Myocyte (in vitro differentiated cells): ENCODE data around the gene SLC6A9. TPM values are rescaled to one million over a fixed set of nuclear protein-coding genes. Genes with fewer than 3 reads are reported as not detected.
A peak's percentile ranks its signal among the peaks of the same experiment; 100 is the strongest.

ENCODE experiments used
- DNase-seq: peaks from one replicate; pipeline ENCODE4 v3.0.0-alpha.2; 2012; ENCODE audit warnings: low read depth
- total RNA-seq: library from RNA; depleted of rRNA; stranded (reverse); fragments of >200 nt; gene quantifications from 2 replicates; pipeline ENCODE4 v1.2.3, GENCODE V29; 2014

The SLC6A9 gene
- total RNA-seq, 1 donor from 2014 or later = 1.2 TPM

DNA sequence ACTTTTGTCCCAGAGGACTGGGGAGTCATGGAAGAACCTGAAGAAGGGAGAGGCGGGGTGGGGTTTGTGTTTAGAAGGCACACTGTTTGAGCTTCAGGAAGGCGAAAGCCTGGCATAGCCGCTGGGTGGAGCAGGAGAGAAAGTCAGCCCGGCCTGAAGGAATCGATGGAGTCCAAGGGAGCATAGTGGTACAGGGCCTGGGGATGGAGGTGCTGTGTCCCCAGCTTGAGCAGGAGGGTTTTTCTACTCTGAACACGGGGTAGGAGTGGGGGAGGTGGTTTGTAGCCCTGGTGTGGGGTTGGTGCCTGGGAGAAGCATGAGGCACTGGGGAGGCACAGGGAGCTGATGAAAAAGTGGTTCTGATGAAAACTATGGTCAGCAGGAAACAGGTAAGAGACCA, 44.5 kb downstream of the SLC6A9 start:
- DNase-seq = no peak

- no peak for DNase-seq
These were observed 45.2 kb downstream of the SLC6A9 start for GRCh38 chr1:43985984-43986595.

DNA sequence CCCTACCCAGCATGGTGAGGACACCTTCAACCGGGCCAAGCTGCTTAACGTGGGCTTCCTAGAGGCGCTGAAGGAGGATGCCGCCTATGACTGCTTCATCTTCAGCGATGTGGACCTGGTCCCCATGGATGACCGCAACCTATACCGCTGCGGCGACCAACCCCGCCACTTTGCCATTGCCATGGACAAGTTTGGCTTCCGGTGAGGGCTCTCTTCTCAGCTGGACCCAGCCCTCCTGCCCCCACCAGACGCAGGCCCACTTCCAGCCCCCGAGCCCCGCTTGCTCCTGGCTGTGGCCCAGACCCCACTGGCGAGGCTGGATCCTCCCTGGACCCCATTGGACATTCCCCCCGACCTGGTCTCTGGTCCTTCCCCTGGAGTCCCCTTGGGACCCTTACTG, 46.4 kb downstream of the SLC6A9 start:
- no peak for DNase-seq

DNA sequence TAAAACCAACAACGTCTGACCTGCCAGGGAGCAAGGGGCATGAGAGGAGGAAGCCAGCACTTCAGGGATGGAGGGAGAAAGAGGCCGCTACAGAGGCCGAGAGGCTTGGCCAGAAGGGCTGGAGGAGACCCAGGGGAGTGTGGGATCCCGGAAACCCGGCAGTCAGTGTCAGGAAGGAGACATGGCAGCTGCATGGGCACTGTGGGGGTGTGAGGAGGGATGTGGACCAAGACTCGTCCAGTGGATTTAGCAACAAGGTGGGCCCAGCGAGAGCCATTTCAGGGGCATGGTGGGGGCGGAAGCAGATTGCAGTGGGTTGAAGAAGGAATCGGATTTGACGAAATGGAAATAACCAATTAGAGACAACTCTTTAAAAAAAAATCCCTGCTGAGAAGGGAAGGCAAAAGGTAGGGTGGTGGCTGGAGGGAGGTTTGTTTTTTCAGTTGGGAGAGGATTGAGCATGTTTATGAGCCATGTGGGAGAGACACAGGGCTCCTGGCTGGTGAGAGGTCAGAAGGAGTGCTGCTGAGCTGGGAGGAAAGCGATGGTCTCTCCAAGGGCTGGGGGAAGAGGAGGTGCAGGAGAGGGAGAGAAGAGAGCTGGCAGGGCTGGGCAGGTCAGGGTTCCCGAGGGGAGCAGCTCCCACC, 47.9 kb downstream of the SLC6A9 start:
- DNase-seq = no peak

GRCh38 chr1:43982808-43983207, 48.5 kb downstream of the SLC6A9 start:
- no peak for DNase-seq

GRCh38 chr1:43982241-43982640, 49.0 kb downstream of the SLC6A9 start:
- DNase-seq = no peak

GRCh38 chr1:43981636-43982035, 49.6 kb downstream of the SLC6A9 start:
- DNase-seq = no peak

DNA sequence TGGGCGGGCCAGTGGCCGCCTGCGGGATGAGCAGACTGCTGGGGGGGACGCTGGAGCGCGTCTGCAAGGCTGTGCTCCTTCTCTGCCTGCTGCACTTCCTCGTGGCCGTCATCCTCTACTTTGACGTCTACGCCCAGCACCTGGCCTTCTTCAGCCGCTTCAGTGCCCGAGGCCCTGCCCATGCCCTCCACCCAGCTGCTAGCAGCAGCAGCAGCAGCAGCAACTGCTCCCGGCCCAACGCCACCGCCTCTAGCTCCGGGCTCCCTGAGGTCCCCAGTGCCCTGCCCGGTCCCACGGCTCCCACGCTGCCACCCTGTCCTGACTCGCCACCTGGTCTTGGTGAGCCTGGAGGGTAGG, 50.1 kb downstream of the SLC6A9 start:
- no peak for DNase-seq

DNA sequence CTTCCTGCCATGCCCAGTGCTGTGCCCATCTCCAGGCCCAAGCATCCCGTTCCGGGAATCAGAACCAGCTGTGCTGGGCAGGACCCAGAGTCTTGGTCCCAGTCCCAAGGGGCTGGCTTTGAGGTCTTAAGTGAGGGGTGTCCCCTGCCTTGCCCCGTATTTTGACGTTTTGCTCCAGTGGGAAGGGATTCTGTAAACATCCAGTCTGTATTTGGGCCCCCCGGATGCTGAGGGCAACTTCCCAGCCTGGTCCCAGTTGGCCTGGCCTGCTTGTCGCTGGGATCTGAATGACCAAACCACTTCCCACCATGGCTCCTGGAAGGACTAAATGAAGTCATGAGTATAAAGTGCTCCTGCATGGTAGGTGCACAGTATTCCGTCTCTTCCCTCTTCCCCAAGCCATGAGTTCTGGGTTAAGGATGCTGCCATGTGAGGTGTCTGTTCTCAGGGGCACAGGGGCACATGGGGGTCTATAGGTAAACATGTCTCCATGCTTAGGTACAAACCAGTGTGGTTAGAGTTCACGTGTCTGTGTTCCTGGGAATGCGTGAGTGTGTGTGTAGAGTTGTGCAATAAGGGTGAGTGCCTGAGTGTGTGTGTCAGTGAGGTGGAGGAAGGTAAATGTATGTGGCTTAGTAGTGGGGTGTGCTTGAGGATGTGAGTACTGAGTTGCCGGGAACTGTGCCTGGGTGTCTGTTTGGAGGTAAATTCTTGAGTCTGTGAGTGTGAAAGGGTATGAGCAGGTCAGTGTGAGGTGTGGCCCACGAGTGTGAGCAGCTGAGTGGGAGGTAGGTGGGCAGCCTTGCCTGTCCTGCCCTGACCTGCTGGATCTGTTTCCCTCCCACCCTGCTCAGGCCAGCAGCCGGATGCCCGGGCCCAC, 50.8 kb downstream of the SLC6A9 start:
- no peak for DNase-seq

- DNase-seq = peak; percentile 65
These were observed 51.6 kb downstream of the SLC6A9 start for GRCh38 chr1:43979528-43980254.

GRCh38 chr1:43979261-43979527, 52.1 kb downstream of the SLC6A9 start:
- DNase-seq = no peak

- peak; percentile 33 for DNase-seq
These were observed 52.6 kb downstream of the SLC6A9 start, which contains the start of gene B4GALT2 for GRCh38 chr1:43978551-43979260. B4GALT2 (plus strand) TSS chr1:43979210; CDS start chr1:43981161, 1,951 bp downstream.

GRCh38 chr1:43978264-43978550, 53.1 kb downstream of the SLC6A9 start:
- no peak for DNase-seq

DNA sequence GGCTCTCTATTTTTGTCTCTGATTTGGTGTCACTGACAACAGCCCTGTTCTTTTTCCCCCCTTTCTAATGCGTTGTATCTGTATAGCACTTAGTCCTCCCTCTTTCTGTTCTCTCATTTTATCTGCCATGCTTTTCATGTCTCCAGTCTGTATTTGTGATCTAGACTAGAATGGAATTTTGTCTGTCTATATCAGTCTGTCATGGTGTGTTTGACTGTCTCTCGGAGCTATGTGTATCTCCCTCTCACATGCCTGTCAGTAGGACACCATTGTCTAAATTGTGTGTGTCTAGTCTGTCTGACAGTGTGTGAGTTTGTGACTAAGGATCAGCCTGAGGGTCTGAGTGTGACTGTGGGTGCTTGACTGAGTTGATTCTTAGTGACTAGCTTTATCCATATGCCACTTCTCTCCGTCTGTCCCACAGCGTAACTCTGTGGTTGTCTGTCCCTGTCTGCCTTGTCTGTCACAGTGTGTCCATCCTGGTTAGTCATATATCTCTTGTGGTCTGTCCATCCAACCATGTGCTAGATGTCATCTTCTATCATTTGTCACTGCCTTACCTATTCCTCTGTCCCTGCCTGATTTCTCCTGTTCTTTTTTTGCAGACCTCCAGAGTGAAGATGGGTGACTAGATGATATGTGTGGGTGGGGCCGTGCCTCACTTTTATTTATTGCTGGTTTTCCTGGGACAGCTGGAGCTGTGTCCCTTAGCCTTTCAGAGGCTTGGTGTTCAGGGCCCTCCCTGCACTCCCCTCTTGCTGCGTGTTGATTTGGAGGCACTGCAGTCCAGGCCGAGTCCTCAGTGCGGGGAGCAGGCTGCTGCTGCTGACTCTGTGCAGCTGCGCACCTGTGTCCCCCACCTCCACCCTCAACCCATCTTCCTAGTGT, 53.6 kb downstream of the SLC6A9 start:
- no peak for DNase-seq

DNA sequence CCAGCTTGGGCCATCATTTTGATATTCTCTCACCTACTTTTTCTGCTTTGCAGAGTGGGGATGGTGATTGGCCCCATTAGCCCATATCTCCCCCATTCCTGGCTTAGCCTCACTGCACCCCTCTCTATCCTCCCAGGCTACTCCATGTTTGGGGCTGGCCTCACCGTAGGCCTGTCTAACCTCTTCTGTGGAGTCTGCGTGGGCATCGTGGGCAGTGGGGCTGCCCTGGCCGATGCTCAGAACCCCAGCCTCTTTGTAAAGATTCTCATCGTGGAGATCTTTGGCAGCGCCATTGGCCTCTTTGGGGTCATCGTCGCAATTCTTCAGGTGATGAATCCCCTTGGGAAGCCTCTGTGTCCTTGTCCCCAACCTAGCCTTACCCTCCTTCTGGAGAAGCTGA, 54.4 kb downstream of the SLC6A9 start:
- DNase-seq = no peak

DNA sequence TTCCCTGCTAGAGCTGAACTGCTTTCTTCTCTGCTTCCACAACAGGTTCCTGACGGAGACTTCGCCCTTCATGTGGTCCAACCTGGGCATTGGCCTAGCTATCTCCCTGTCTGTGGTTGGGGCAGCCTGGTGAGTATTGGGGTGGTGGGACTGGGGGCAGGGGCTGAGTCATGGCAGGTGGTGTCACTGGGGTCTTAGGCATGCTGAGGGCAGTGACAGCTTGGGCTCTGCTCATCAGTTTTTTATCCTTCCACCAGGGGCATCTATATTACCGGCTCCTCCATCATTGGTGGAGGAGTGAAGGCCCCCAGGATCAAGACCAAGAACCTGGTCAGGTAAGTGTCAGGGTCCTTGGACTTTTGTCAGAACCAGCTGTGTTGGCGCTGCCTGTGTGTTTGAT, 55.2 kb downstream of the SLC6A9 start:
- DNase-seq = no peak

GRCh38 chr1:43975249-43975961, 55.9 kb downstream of the SLC6A9 start:
- DNase-seq = peak; percentile 28

- peak; percentile 96 for DNase-seq
These were observed 56.6 kb downstream of the SLC6A9 start, which contains the start of gene ATP6V0B for GRCh38 chr1:43974443-43975248. ATP6V0B (plus strand) TSS chr1:43974960; CDS start chr1:43975041, 81 bp downstream.

DNA sequence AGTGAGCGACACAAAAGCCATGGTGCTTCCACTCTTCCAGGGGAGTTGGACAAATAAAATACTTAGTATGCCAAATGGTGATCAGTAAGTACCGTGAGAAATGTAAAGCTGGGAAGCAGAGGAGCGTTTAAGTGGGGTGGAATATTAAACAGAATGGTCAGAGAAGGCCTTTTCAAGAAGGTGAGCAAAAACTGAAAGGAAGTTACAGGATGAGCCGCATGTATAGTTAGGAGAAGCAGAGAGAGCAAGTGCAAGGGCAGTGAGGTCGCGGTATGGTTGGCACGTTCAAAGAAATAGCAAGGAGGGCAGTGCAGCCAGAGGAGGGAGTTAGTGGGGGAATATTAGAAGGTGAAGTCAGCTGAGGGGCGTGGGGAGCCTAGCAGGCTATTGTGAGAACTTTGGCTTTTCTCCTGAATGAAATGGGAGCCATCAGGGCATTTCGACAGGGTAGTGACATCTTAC, 57.2 kb downstream of the SLC6A9 start:
- DNase-seq = no peak
